Measurements from ENCODE around the gene OR2D3.

GRCh38 chr11:6941970-6942369 is 21.2 kb downstream of the OR2D3 start:
- no peak for TF ChIP-seq GATA2 (IDR thresholded peaks at IDR 0.05; ENCODE audit: low read depth, low read length)
- no peak for TF ChIP-seq GATA3 (IDR thresholded peaks at IDR 0.05; ENCODE audit: low read depth, low read length)

All from SH-SY5Y (cell line).